HG02885 (cell line): Measurements from ENCODE around the gene ADD2.
"Not testable (repeated sequence)": the region's sequence is repeated elsewhere in the genome, so short reads cannot be mapped to it uniquely, and the experiment has no call there.

Experiments
- ATAC-seq: cut with Tn5 transposase; IDR thresholded peaks from one replicate; pipeline ENCODE4 v1.9.1; 2021; ENCODE audit warnings: mild to moderate bottlenecking; ENCODE audit not compliant: unreplicated experiment, poor library complexity

ADD2 gene

DNA sequence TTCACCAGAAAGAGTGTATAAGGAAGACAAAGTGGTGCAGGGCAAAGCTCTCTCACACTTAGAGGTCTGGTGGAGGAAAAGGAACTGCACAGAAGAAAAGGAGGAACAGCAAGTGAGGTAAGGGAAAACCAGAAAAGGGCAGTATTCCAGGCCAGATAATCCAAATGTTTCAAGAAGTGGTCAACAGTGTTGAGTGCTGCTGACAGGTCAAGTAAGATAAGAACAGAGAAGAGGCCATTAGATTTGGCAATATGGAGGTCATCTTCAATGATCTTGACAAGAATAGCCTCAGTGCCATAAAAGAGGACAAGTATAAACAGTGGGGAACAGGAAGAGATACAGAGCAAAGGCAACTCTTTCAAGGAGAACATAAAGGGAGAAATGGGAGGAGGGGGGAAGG lies 15.0 kb downstream of the ADD2 start:
- ATAC-seq = no peak

DNA sequence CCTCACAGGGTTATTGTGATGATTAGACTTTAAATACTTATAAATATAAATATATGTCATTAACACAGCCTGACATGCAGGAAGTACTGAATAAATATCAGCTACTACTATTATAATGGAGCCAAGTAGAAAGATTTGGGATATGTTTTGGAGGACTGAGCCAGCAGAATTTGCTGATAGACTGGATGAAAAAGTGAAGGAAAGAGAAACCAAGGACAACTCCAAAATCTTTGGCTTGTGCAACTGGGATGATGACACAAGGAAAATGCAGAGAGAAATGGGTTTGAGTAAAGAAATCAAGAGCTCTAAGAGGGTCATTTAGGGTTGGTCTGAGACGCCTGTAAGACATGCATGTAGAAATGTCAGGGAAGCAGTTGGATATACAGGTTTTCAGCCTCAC lies 15.6 kb downstream of the ADD2 start:
- ATAC-seq = no peak

DNA sequence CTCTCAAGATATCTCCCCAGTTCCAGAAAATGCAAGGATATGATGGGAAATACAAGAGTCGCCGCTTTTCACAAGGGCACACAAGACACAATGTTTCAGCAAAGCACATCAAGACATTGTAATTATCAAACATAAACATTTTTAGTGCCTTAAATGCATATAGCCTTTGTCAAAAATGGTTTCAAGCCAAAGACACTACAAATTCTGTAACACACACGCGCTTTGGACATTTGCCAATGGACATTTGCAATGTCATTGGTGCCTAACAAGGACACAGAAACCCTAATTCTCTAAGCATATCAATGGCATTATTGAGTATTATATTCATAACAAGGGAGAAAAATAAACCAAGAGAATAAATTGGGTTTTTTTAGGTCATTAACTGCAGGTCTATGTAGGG lies 16.1 kb downstream of the ADD2 start:
- no peak for ATAC-seq

DNA sequence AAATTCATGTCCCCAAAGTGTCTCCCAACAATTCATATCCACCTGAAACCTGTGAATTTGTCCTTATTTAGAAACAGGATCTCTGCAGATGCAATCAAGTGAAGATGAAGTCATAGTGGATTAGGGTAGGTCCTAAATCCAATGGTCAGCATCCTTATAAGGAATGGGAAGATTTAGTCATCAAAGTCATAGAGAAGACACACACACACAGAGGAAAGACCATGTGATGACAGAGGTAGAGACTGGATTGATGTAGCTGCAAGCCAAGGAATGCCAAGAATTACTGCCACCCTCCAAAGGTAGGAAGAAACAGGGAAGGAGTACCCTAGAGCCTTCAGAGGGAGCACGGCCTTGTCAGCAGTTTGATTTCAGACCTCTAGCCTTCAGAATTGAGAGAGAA lies 17.7 kb downstream of the ADD2 start:
- ATAC-seq = no peak

DNA sequence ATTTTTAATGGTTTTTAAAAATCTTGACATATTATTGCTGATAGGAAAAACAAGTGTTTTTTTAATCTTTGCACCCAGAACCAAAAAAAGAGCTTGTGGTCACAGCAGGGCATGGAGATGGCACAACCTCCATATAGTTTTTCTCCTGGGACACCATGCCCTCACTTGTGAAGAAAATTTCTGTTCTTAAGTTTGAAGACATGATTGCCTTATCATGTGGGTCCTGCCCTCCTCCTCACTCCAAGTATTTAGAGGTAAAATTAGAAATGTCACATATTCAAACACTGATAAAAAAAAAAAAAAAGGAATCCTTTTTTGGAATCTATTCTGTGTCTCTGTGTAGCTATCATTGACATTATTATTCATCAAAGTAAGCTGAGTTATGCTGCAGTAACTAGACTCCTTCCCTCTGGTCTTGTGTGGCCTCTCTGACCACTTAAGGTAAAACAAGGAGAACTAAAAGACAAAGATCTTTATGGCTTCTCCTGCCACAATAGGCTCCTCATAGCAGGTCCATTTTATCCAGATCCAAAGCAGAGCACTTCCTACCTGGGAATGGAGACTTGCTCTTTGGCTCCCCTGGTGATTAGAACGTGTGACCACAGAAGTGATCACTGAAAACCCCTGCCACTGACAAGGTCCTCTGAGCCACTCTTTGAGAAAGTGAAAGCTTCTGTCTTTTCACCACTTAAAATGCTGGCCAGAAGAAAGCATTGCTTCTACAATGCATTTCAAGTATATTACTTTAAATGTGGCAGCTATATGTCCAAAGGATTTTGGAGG lies 19.8 kb downstream of the ADD2 start:
- no peak for ATAC-seq

DNA sequence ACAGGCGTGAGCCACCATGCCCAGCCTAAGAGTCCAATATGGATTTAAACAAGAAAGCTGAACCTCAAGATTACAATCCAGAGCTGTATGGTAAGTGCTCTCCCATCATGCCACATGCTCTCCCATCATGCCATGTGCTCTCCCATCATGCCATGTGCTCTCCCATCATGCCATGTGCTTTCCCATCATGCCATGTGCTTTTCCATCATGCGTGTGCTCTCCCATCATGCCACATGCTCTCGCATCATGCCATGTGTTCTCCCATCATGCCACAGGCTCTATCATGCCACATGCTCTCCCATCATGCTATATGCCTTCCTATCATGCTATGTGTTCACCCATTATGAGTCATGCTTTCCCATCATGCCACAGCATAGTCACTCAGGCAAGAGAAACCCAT lies 20.7 kb downstream of the ADD2 start:
- no peak for ATAC-seq

DNA sequence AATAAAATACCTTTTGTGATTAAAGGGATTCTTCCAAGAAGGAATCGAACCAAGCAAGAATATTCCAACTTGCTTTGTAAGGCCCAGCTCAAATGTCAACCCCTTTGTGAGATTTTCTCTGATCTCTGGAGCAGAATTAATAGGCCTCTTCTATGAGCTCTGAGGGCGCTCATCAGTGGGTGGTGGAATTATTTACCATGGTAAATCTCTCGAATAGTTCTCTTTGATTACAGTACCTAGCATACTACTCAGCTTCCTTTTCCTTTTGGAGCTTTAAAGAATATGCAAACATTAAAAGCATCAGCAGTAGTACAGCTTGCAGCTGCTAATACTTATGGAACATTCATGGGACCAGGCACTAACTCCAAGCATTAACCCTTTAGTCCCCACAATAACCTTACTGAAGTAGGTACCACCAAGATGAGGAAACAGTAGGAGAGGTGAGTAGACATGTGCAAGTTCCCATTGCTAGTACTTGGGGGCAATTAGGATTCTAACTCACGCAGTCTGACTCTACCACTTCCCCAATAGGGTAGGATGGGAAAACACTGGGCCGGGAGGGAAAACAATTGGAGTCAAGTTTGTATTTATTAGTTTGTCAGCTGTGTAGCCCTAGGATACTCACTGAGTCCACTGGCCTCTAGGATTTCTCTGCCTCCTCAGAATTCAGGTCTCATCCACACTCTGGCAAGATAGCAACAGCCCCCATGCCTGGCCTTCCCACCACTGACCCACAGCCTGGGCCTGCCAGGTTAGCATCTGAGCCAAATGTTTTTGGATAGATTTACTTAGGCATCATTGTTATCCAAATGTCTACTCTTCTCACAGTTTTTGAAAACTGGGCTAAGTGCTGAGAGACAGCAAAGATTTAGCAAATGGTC lies 21.7 kb downstream of the ADD2 start:
- no peak for ATAC-seq

DNA sequence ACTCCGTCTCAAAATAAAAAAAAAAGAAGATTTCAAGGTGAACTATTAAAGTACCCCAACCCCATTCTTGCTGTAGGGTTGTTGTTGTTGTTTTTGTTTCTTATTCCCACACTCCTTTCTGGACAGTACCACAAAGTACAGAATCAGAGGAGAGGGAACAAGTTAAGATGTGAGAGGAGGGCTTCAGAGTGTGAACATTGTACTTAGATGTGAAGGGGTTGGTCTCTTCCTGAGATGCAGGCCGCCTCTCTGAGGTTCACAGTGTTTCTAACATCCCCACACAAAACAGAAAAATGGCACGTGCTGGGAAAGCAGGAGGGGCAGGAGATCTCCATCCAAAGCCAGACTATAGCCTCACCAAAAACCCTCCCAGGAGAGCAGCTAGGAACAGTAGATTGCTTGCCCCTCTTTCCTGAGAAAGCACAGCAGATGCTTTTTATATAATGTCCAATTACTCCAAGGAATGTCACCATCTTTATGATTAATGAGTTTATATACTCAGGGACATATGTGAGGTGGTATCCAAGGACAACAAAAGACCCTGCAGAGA lies 22.6 kb downstream of the ADD2 start:
- ATAC-seq = no peak

DNA sequence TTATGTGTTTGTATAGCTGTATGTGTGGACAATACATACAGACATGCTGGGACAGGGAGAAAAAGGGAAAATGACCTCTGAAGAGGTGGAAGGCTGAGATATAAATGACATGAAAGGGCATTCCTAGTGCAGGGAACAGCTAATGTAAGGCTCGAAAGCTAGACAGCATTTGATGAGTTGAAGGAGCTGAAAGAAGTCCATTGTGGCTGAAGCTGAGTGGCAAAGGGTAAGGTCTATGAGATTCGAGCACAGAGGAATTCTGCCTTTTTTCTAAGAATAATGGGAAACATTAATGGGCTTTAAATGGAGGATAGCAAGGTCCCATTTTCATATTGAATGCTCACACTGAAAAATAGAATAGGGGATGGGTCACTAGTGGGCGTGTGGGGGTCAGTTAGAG lies 23.6 kb downstream of the ADD2 start:
- ATAC-seq = no peak

DNA sequence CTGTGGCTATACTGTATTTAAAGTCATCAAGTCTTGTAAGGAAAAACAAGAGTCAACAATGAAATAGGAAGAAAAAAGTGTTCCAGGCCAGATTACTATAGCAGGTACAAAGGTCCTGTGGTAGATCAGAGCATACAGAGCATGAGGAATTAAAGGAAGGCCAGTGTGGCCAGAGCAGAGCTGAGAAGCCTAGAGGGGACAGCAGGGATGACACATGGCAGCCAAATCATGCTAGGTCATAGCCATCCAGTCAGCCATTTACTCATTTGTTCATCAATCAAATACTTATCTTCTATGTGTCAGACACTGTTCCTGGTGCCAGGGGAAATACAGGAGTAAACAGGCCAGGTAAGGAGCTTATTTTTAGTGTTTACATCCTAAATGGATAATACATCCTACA lies 24.3 kb downstream of the ADD2 start:
- ATAC-seq = no peak

DNA sequence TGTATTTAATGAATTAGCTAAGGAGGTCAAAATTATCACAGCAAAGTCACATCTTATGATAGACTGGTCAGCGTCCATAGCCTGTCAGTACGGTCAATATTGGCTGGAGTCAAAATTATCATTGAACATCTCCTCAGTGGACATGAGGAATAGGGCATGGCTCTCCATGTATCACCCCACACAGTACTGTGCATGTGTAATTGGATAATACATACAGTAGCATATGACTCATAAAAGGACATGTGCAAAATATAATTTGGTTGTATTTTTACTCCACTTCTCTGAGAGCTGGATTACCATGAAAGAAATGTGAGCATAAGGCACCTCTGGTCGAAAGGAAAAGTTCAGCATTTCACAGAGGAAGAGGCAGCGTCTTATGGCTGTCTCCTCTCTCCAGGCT lies 24.9 kb downstream of the ADD2 start:
- ATAC-seq = no peak

DNA sequence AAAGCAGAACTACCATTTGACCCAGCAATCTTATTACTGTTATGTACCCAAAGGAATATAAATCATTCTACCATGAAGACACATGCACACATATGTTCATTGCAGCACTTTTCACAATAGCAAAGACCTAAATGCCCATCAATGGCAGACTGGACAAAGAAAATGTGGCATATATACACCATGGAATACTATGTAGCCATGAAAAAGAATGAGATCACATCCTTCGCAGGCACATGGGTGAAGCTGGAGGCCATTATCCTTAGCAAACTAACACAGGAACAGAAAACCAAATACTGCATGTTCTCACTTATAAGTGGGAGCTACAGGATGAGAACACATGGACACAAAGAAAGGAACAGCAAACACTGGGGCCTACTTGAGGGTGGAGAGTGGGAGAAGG lies 28.5 kb downstream of the ADD2 start:
- ATAC-seq = not testable (repeated sequence)

DNA sequence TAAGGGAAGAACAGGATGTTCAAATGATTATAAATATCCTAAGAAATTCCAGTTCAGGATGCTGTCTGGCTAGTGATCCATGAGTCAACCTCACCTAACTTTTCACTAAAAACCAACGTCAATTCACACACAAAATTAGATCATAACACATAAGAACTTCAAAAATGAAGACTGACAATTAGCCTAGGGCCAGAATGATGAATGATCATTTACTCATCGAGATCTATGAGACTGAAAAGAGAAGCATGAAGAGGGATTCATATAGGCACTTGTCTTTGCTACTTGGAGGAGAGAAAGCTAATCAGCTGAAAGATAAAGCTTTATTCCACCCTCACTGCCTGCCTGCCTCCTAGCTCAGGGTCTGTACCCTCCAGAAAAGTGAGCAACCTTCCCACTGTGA lies 29.8 kb downstream of the ADD2 start:
- ATAC-seq = no peak

DNA sequence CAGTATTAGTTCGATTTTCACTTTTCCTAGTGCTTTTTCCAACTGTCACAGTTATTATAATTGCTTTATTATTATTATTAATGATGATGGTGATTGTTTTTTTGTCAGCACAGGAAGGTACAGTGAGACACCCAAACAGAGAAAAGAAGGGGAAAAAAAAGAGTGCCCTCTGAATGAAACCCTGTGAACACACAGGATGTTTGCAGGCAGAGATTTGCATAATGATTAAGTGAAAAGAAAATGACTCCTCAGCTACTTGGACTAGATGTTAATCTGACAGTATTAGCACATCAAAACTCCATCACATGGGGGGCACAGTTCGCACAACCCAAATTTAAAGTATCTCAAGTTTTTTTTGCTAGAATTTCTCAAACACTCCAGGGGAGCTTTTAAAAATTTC lies 32.9 kb downstream of the ADD2 start:
- no peak for ATAC-seq

DNA sequence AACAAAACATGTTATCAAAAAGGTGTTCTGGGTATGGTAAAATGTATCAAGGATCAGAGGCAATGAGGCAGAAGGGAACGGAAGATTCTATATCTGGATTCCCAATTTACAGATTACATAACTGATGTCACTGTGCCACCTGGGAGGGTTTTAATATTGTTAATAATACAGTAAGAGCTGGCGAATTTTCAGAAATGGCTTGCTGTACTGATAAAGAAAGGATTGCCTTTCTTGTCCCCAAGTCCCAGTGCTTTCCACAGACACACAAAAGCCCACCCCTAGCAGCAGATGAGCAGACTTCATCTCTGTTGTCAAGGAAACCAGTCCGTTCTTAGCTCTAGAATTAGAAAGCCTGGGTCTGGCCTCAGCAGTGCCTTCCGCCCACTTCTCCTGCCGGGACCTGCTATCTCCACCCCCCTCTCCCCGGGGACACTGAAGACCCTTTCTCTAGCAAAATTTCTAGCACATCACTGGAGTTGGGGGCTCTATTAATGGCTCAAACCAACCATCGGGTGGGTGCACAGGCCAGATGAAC lies 34.3 kb downstream of the ADD2 start:
- no peak for ATAC-seq

DNA sequence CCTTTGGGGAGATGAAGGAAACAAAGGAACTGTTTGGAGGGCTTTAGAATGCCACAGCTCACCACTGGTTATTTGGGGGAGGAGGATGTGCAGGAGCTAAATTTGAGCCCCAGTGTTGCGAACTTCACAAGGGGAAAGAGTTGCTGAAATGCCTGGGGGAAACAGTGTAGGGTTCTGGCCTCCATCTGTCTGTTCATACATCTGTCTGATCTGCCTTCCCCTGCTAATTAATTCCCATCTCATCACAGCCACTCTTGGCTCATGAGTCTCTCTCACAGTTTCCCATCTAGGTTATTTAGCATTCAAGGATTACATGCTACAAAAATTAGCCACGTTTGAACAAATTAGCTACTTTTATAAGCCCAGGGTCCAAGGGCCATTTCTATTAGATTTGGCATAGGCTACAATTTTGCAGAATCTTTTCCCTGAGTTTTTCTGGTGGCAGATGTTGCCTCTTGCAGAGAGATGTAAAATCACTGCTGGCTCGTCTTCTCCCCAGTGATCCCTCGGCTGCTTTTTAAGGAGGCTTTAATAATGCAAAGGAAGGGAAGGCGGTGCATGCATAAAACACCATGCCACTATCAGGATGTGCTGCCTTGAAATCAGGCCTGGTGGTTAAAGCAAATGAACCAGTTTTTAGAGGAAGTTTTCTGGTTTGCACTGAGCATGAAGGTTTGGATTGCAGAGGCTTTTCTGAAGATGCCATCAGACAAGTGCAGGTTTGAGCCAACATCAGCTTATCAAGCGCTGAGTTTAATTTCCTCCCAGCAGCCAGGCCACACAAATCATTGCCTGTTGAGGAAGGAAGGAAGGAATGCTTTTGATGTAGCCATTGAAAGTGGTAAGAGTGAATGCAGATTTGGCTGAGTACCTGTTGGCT lies 35.0 kb downstream of the ADD2 start:
- no peak for ATAC-seq

DNA sequence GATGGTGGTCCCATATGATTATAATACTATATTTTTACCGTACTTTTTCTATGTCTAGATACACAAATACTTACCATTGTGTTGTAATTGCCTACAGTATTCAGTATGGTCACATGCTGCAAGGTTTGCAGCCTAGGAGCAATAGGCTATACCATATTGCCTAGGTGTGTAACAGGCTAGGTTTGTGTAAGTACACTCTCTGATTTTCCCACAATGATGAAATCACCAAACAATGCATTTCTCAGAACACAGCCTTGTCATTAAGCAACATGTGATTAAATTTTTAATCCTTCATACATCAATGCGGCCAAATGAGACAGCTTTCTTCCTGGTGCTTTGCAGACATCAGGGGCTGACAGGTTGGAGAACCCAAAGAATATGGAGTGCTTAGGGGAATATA lies 37.3 kb downstream of the ADD2 start:
- no peak for ATAC-seq

DNA sequence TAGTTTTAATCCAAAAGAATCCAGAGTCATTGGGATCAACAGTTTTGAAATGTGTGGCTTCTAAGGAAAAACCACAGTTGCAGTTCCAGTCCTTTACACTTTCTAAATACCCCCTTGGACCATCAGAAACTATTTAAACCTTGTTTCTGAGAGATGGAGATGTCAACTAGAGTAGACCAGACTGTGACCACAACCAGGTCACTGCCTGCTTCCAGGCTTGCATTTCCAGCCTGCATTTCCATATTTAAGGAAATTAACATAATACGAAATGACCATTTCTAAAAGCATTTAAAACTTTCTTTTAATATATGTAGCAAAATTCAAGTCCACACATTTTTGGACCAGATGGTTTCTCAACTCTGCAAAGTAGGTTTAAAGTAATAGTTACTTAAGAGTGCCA lies 38.4 kb downstream of the ADD2 start:
- ATAC-seq = no peak

DNA sequence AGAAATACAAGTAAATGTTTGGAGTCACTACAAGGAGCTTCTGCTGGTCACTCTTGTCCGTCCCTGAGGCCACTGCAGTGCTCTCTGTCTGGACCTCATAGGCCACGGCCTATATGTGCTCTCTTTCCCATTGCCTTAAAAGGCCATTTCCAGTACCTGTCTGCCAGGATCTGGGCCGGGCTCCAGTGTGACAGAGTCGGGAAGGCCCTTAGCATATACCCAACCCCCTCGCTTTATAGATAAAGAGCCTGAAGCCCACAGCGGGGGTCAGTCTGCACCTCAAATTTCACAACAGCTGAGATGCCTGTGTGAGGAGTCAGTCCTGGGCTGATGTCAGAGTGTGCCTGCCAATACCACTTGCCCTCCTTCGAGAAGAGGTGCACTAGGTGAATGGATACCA lies 39.9 kb downstream of the ADD2 start:
- no peak for ATAC-seq
